Mucosa of descending colon (tissue), 3 donors: ENCODE results near the gene ERBIN. TPM values are rescaled to one million over a fixed set of nuclear protein-coding genes. Genes with fewer than 3 reads are reported as not detected.
"Not testable (repeated sequence)": the region's sequence is repeated elsewhere in the genome, so short reads cannot be mapped to it uniquely, and the experiment has no call there.

Experiments used
- ATAC-seq: fragments of 200-7000 bp; cut with Tn5 transposase; one replicate; pipeline ENCODE4 v1.9.1; 2020; ENCODE audit warnings: mild to moderate bottlenecking, moderate library complexity
- DNase-seq, 3 donors: peaks; one replicate each; pipeline ENCODE4 v3.0.0-alpha.2; 2020
- H3K36me3 ChIP-seq: fragments of 200-600 bp; one replicate; pipeline ENCODE4 v1.8.0; 2021; ENCODE audit warnings: low read depth, mild to moderate bottlenecking
- H3K4me1 ChIP-seq: fragments of 200-600 bp; one replicate; pipeline ENCODE4 v1.8.0; 2021; ENCODE audit warnings: low read depth, mild to moderate bottlenecking
- H3K4me3 ChIP-seq: fragments of 200-600 bp; one replicate; pipeline ENCODE4 v1.8.0; 2021; ENCODE audit warnings: mild to moderate bottlenecking
- H3K9me3 ChIP-seq: fragments of 200-600 bp; one replicate; pipeline ENCODE4 v1.8.0; 2021; ENCODE audit warnings: mild to moderate bottlenecking
- intact Hi-C, 2 donors: fragments of 100-400 bp; cut with DNase I in 1 of 2; cut with micrococcal nuclease in 1 of 2; formaldehyde crosslinking; loops; one replicate each; pipeline versions ENCODE4 v1.11.0 to v1.11.1; 2022; cut with DNase I, micrococcal nuclease
- total RNA-seq, 3 donors: library from RNA; stranded (reverse); fragmentation: NEBNext Ultra II Directional in 2 of 3; extraction: Animal tissue kit (Norgen Biotek cat#: 25700) in 2 of 3; gene quantifications; one replicate each; pipeline versions ENCODE4 v1.2.1 to v1.2.4, GENCODE V29; 2021 to 2023
- TF ChIP-seq, protein P1 (sequence below): fragments of 200-600 bp; IDR thresholded peaks from one replicate; pipeline ENCODE4 v1.8.0; 2022; ENCODE audit warnings: antibody characterized with exemption, mild to moderate bottlenecking
- donor health status: DM: no; HTN: no; CAD: no; lungs with moderate emphysema.
- donor health status: DM: no; HTN: no; CAD: no.
- donor health status: DM: no; HTN: yes; CAD: no.

The ERBIN gene
- total RNA-seq, 3 donors from 2014 or later: 123 to 157 (median 129) TPM

DNA sequence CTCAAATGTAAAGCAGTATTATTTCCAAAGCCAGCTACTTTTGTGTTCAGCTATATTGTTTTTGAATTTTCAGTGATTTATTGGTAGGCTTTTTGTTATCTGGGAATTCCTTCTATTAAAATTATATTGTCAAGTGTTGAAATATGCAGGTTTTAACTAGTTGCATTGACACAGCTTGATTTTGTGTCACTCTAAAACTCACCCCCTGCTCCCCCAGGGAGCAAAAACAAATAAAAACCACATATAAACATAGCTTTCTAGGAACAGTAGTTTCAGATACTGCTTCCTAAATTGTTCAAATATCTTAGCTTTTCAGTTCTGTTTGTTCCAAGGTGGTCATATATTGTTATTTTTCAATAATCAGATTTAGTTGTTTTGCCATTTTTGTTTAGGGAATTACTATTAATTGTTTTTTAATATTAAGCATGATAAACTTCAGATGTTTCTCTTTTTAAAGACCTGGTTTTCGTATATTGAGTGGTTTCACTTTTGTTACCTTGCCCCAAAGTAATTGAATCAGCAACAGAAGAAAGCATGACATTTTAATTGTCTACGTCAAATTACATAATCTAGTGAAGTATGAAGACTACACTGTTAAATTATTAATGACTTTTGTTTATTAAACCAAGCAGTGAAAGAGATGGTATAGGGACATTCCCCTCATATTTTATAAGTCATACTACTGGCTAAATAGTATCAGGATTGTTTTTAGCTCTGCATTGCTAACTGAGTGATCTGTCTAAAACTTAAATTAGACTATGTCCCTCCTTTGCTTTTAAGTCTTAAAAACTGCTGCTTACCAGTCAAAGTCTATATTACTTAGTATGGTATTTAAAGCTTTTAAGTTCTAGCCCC, 43.4 kb downstream of the ERBIN start:
- ATAC-seq: no peak
- no peak for DNase-seq
- H3K36me3 ChIP-seq: no peaks in the 10 kb centered on the region
- H3K9me3 ChIP-seq: no peaks in the 10 kb centered on the region
- H3K4me1 ChIP-seq: no peaks in the 10 kb centered on the region
- H3K4me3 ChIP-seq: no peak overlapping the region
- TF ChIP-seq, protein P1, sequence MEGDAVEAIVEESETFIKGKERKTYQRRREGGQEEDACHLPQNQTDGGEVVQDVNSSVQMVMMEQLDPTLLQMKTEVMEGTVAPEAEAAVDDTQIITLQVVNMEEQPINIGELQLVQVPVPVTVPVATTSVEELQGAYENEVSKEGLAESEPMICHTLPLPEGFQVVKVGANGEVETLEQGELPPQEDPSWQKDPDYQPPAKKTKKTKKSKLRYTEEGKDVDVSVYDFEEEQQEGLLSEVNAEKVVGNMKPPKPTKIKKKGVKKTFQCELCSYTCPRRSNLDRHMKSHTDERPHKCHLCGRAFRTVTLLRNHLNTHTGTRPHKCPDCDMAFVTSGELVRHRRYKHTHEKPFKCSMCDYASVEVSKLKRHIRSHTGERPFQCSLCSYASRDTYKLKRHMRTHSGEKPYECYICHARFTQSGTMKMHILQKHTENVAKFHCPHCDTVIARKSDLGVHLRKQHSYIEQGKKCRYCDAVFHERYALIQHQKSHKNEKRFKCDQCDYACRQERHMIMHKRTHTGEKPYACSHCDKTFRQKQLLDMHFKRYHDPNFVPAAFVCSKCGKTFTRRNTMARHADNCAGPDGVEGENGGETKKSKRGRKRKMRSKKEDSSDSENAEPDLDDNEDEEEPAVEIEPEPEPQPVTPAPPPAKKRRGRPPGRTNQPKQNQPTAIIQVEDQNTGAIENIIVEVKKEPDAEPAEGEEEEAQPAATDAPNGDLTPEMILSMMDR: no peak
- intact Hi-C loops: no loop called here

DNA sequence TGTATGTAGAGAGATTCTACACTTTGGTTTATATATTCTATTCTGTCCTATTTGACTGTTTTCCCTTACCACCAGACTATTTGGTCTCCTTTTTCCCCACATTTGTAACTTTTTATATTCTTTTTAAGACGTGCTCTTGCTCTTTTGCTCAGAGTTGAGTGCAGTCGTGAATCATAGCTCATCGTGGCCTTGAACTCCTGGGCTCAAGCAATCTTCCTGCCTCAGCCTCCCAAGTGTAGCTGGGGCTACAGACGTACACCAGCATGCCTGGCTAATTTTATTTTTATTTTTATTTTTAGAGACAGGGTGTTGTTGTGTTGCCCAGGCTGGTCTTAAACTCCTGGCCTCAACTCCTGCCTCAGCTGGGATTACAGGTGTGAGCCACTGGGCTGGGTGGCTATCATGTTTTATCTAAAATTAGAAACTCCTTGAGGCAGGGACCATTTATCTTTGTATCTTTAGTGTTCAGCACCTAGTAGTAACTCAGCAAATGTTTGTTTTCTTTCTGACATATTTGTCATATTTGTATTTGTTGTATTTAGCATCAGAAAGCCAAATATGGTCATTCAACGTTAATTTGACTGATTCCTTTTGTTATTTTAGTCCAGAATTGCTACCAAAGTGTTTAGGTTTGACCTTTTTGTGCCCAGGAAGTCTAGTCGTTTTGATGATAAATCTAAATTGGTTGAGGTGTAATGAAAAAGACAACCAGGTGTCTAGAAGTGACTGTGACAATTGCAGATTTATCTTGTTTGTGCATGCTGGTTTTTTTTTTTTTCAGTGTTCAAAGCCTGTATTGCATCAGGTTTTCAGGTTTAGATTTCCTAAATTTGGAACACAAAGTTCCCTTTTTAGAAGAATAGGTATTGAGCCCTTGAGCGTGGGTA, 44.3 kb downstream of the ERBIN start:
- intact Hi-C loops: no loop called here
- TF ChIP-seq, protein P1: no peak
- Histone ChIP-seq H3K4me3 (no peak overlapping the region), H3K4me1 (no peaks in the 10 kb centered on the region), H3K9me3 (no peaks in the 10 kb centered on the region), H3K36me3 (no peaks in the 10 kb centered on the region)
- DNase-seq: no peak
- no peak for ATAC-seq

DNA sequence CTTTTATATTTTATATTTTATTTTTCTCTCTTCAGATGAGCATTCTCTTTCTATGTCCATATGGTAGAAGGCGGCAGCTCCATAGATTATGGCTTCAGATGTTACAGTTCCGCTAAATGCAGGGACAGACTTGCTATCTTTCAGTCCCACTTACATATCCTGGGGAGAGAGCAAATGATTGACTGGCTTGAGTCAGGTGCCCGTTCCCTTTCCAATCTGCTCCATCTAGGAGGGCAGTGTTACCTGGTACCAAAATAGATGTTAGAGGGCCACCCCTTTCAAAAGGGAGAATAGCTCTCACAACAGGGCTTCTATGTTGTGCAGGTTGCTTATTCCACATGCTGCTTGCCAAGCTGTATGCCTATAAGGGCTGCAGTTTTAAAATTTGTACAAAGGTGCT, 45.3 kb downstream of the ERBIN start:
- intact Hi-C loops: no loop called here
- ATAC-seq (no peak), DNase-seq (no peak)
- Histone ChIP-seq H3K4me1 (no peaks in the 10 kb centered on the region), H3K36me3 (no peaks in the 10 kb centered on the region), H3K4me3 (no peak overlapping the region), H3K9me3 (no peaks in the 10 kb centered on the region)
- TF ChIP-seq, protein P1: no peak

DNA sequence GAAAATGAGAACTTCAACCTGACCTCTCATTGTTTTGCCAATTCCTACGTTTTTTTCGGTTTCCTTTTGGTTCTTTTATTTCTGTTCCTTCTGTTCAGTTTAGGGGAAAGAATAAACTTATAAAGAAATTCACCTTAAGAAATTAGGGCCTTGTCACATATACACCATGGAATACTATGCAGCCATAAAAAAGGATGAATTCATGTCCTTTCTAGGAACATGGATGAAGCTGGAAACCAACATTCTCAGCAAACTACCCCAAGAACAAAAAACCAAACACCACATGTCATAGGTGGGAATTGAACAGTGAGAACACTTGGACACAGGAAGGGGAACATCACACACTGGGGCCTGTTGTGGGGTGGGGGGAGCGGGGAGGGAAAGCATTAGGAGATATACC, 46.5 kb downstream of the ERBIN start:
- H3K4me1 ChIP-seq, H3K4me3 ChIP-seq, H3K9me3 ChIP-seq, ATAC-seq, intact Hi-C loops, DNase-seq, H3K36me3 ChIP-seq: not testable (repeated sequence)

DNA sequence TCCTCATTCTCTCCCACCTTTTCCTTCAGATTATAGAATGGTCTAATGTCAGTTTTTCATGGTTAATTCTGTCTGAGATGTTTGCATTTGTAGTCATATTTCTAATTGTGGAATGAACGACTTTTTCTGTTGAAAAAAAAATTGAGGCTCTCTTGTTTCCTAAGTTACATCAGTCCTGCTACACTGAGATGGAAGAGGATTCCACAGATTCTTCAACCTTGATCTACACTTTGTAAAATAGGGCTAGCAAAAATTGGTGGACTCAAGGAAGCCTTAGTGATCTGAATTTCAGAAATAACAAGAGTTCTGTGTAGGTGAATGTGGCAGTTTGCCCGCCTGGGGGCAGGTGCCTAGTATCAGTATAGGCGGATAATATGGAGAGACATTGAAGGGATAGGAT, 51.9 kb downstream of the ERBIN start:
- TF ChIP-seq, protein P1: no peak
- H3K36me3 ChIP-seq: no peaks in the 10 kb centered on the region
- no peak overlapping the region for H3K4me3 ChIP-seq
- intact Hi-C loops: no loop called here
- ATAC-seq (no peak), DNase-seq (no peak)
- no peaks in the 10 kb centered on the region for H3K4me1 ChIP-seq
- H3K9me3 ChIP-seq: no peaks in the 10 kb centered on the region

DNA sequence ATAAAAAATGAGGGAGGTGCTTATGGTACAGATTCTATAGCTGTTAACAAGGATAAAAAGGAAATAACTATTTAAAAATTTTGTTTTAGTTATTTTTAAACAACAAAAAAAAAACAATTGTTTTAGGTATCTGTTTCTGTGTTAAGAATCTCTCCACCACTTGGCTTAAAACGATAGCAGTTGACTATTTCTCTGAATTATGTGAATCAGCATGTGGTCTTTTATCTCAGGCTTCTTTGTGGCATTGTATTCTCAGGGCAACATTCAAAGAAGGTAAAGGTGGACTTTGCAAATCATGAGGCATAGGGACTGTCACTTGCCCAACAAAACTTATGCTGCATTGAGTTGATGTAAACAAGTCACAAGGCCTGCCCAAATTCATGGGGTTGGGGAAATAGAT, 55.2 kb downstream of the ERBIN start:
- no peak for DNase-seq
- Histone ChIP-seq H3K4me3 (no peak overlapping the region), H3K4me1 (no peaks in the 10 kb centered on the region), H3K9me3 (no peaks in the 10 kb centered on the region), H3K36me3 (no peaks in the 10 kb centered on the region)
- ATAC-seq: no peak
- intact Hi-C loops: no loop called here
- TF ChIP-seq, protein P1: no peak
